Neuronal stem cell (in vitro differentiated cells): Measurements from ENCODE around the gene SLAMF7.
A peak's percentile ranks its signal among the peaks of the same experiment; 100 is the strongest.

Source experiments
- DNase-seq: peaks from one replicate; pipeline ENCODE4 v3.0.0-alpha.2; 2013; ENCODE audit warnings: low spot score
- H2AFZ ChIP-seq: one replicate; pipeline ENCODE4 v1.6.1; 2013; ENCODE audit warnings: mild to moderate bottlenecking, low read length, inconsistent platforms
- H2AK5ac ChIP-seq: 2 replicates; pipeline ENCODE4 v1.6.1; 2013; ENCODE audit warnings: low read depth, mild to moderate bottlenecking, inconsistent platforms, low read length, moderate library complexity, mixed read lengths
- H2BK120ac ChIP-seq: 2 replicates; pipeline ENCODE4 v1.6.1; 2013; ENCODE audit warnings: low read depth, mild to moderate bottlenecking, inconsistent platforms, low read length, moderate library complexity, mixed read lengths
- H2BK12ac ChIP-seq: one replicate; pipeline ENCODE4 v1.6.1; 2013; ENCODE audit warnings: low read length, inconsistent platforms
- H2BK15ac ChIP-seq: 2 replicates; pipeline ENCODE4 v1.6.1; 2013; ENCODE audit warnings: mild to moderate bottlenecking, low read length, inconsistent platforms, mixed read lengths
- H2BK5ac ChIP-seq: one replicate; pipeline ENCODE4 v1.6.1; 2013; ENCODE audit warnings: inconsistent platforms, mild to moderate bottlenecking, low read length, moderate library complexity
- H3K14ac ChIP-seq: one replicate; pipeline ENCODE4 v1.6.1; 2013; ENCODE audit warnings: low read length, inconsistent platforms
- H3K18ac ChIP-seq: 2 replicates; pipeline ENCODE4 v1.6.1; 2013; ENCODE audit warnings: low read length, inconsistent platforms
- H3K23ac ChIP-seq: 2 replicates; pipeline ENCODE4 v1.6.1; 2013; ENCODE audit warnings: low read depth, mild to moderate bottlenecking, mixed read lengths, low read length, inconsistent platforms; ENCODE audit not compliant: poor library complexity
- H3K27ac ChIP-seq: replicated peaks from 3 replicates; pipeline ENCODE4 v1.5.1; 2013; ENCODE audit warnings: low read length, inconsistent platforms
- H3K27me3 ChIP-seq, 3 experiments: 2 replicates each; pipeline ENCODE4 v1.6.1; 2013; ENCODE audit warnings: low read length in 3 of 3, mild to moderate bottlenecking in 2 of 3, inconsistent platforms in 1 of 3, low read depth in 1 of 3, mixed read lengths in 1 of 3, moderate library complexity in 1 of 3; ENCODE audit not compliant: control insufficient read depth in 3 of 3, insufficient read depth in 3 of 3
- H3K36me3 ChIP-seq, 2 donors: replicated peaks in 1 of 2; 2 replicates each; pipeline ENCODE4 v1.6.1; 2013; ENCODE audit warnings: low read length in 2 of 2; ENCODE audit not compliant: control insufficient read depth in 2 of 2, insufficient read depth in 2 of 2
- H3K4ac ChIP-seq: 2 replicates; pipeline ENCODE4 v1.6.1; 2013; ENCODE audit warnings: inconsistent platforms, mild to moderate bottlenecking, low read length, moderate library complexity
- H3K4me1 ChIP-seq, 2 donors: 1 replicate in 1 of 2; 2 replicates in 1 of 2; pipeline ENCODE4 v1.6.1; 2013; ENCODE audit warnings: low read length in 2 of 2, low read depth in 1 of 2; ENCODE audit not compliant: control insufficient read depth in 2 of 2, insufficient read depth in 1 of 2
- H3K4me2 ChIP-seq: one replicate; pipeline ENCODE4 v1.6.1; 2013; ENCODE audit warnings: mild to moderate bottlenecking, low read length, inconsistent platforms; ENCODE audit not compliant: insufficient read depth, poor library complexity, severe bottlenecking
- H3K4me3 ChIP-seq, 2 donors: 2 replicates each; pipeline ENCODE4 v1.5.1; 2013; ENCODE audit warnings: low read length in 2 of 2, mild to moderate bottlenecking in 2 of 2, inconsistent platforms in 1 of 2, moderate library complexity in 1 of 2
- H3K79me1 ChIP-seq: one replicate; pipeline ENCODE4 v1.6.1; 2013; ENCODE audit warnings: low read depth, mild to moderate bottlenecking, inconsistent platforms, low read length, moderate library complexity
- H3K9ac ChIP-seq: one replicate; pipeline ENCODE4 v1.6.1; 2013; ENCODE audit warnings: mild to moderate bottlenecking, low read depth, low read length, inconsistent platforms; ENCODE audit not compliant: poor library complexity
- H3K9me3 ChIP-seq, 2 donors: replicated peaks in 1 of 2; 2 replicates each; pipeline versions ENCODE3 to v1.6.1; 2013; ENCODE audit warnings: low read length in 2 of 2, mild to moderate bottlenecking in 2 of 2, inconsistent platforms in 1 of 2, low read depth in 1 of 2, mixed read lengths in 1 of 2, moderate library complexity in 1 of 2; ENCODE audit not compliant: control insufficient read depth in 2 of 2, insufficient read depth in 1 of 2
- H4K8ac ChIP-seq: one replicate; pipeline ENCODE4 v1.6.1; 2013; ENCODE audit warnings: low read depth, mild to moderate bottlenecking, inconsistent platforms, low read length, moderate library complexity
- H4K91ac ChIP-seq: one replicate; pipeline ENCODE4 v1.6.1; 2013; ENCODE audit warnings: low read length, low read depth, mild to moderate bottlenecking, inconsistent platforms; ENCODE audit not compliant: poor library complexity
- WGBS, 2 donors: extraction: QIAGEN DNeasy Blood & Tissue Kit; methylation state at CpG; one replicate each; pipeline ENCODE4 v1.1.7; 2013; ENCODE audit warnings: missing lambda C conversion rate in 2 of 2, mixed read lengths in 1 of 2; ENCODE audit not compliant: insufficient read length in 2 of 2, insufficient replicate concordance in 1 of 2; ENCODE audit errors: extremely low coverage in 2 of 2; 5-methylcytosine and 5-hydroxymethylcytosine counted together

The SLAMF7 gene

GRCh38 chr1:160763993-160764392 is 24.9 kb downstream of the SLAMF7 start:
- H3K14ac ChIP-seq = no peak overlapping the region

GRCh38 chr1:160767395-160768294 is 28.6 kb downstream of the SLAMF7 start:
- Histone ChIP-seq H3K4ac (no peak overlapping the region), H3K4me2 (no peak overlapping the region), H3K79me1 (no peaks in the 10 kb centered on the region), H4K8ac (no peak overlapping the region), H3K9ac (no peak overlapping the region), H2BK120ac (no peak overlapping the region), H2BK5ac (no peak overlapping the region), H3K36me3 (no peaks in the 10 kb centered on the region), H3K27ac (no peak overlapping the region), H3K4me3 (no peak overlapping the region), H3K23ac (no peak overlapping the region), H2AK5ac (no peak overlapping the region), H3K27me3 (no peaks in the 10 kb centered on the region), H3K14ac (no peak overlapping the region), H3K4me1 (no peaks in the 10 kb centered on the region), H2AFZ (peak overlapping the region; percentile 19), H3K9me3 (no peaks in the 10 kb centered on the region), H3K18ac (no peak overlapping the region), H2BK12ac (no peak overlapping the region), H4K91ac (no peak overlapping the region), H2BK15ac (no peak overlapping the region)
- DNase-seq = no peak
- WGBS, 2 donors = no CpG with 5 or more reads among the region's 8 CpGs

More at GRCh38 chr1:160763993-160764392, 24.9 kb downstream of the SLAMF7 start:
- no peaks in the 10 kb centered on the region for H3K79me1 ChIP-seq
- H2BK12ac ChIP-seq = no peak overlapping the region
- H3K18ac ChIP-seq = no peak overlapping the region
- no peak overlapping the region for H3K23ac ChIP-seq
- no peak overlapping the region for H4K8ac ChIP-seq
- H3K9me3 ChIP-seq = no peaks in the 10 kb centered on the region
- no peaks in the 10 kb centered on the region for H3K36me3 ChIP-seq
- H3K4me2 ChIP-seq = no peak overlapping the region
- H4K91ac ChIP-seq = no peak overlapping the region
- H3K27me3 ChIP-seq = no peaks in the 10 kb centered on the region
- H3K4me3 ChIP-seq = no peak overlapping the region
- no CpG with 5 or more reads among the region's 3 CpGs for WGBS, 2 donors
- DNase-seq = no peak
- no peak overlapping the region for H2AK5ac ChIP-seq
- H3K27ac ChIP-seq = no peak overlapping the region
- H2BK120ac ChIP-seq = no peak overlapping the region
- H3K4me1 ChIP-seq = no peaks in the 10 kb centered on the region
- H2BK5ac ChIP-seq = no peak overlapping the region
- H2AFZ ChIP-seq = no peak overlapping the region
- H3K4ac ChIP-seq = no peak overlapping the region
- no peak overlapping the region for H3K9ac ChIP-seq
- H2BK15ac ChIP-seq = no peak overlapping the region

GRCh38 chr1:160768295-160768657 is 29.2 kb downstream of the SLAMF7 start:
- no peak overlapping the region for H3K4me3 ChIP-seq
- H2AK5ac ChIP-seq = no peak overlapping the region
- H3K23ac ChIP-seq = no peak overlapping the region
- H3K27me3 ChIP-seq = no peaks in the 10 kb centered on the region
- no peak overlapping the region for H4K91ac ChIP-seq
- no peak overlapping the region for H3K18ac ChIP-seq
- H3K79me1 ChIP-seq = no peaks in the 10 kb centered on the region
- no peak overlapping the region for H3K4ac ChIP-seq
- no peak overlapping the region for H2BK120ac ChIP-seq
- H2AFZ ChIP-seq = peak overlapping the region; percentile 19
- no peak overlapping the region for H3K4me2 ChIP-seq
- no peak overlapping the region for H2BK5ac ChIP-seq
- H3K14ac ChIP-seq = no peak overlapping the region
- no peak overlapping the region for H2BK15ac ChIP-seq
- no peaks in the 10 kb centered on the region for H3K9me3 ChIP-seq
- no peak overlapping the region for H2BK12ac ChIP-seq
- H3K27ac ChIP-seq = no peak overlapping the region
- H3K4me1 ChIP-seq = no peaks in the 10 kb centered on the region
- H3K9ac ChIP-seq = no peak overlapping the region
- no peak for DNase-seq
- no peak overlapping the region for H4K8ac ChIP-seq
- H3K36me3 ChIP-seq = no peaks in the 10 kb centered on the region

- Histone ChIP-seq H3K9ac (no peak overlapping the region), H3K4me3 (no peak overlapping the region), H3K9me3 (no peaks in the 10 kb centered on the region), H3K27ac (no peak overlapping the region), H2BK120ac (no peak overlapping the region), H4K8ac (no peak overlapping the region), H2AFZ (no peak overlapping the region), H3K23ac (no peak overlapping the region), H3K27me3 (no peaks in the 10 kb centered on the region), H3K4ac (no peak overlapping the region), H3K4me1 (peaks cover 0 to 3% of the 10 kb centered on the region in 2 donors), H3K36me3 (no peaks in the 10 kb centered on the region), H3K4me2 (no peak overlapping the region), H3K79me1 (no peaks in the 10 kb centered on the region), H2AK5ac (no peak overlapping the region), H3K14ac (no peak overlapping the region), H4K91ac (no peak overlapping the region), H2BK15ac (no peak overlapping the region), H2BK12ac (no peak overlapping the region), H2BK5ac (no peak overlapping the region), H3K18ac (no peak overlapping the region)
- no CpG with 5 or more reads among the region's 1 CpG for WGBS, 2 donors
- DNase-seq = no peak
Observed at GRCh38 chr1:160772331-160772730, 33.3 kb downstream of the SLAMF7 start.
